GM12892 (cell line): Measurements from ENCODE around the gene DLAT.

ENCODE experiments used
- POLR2A ChIP-seq: IDR thresholded peaks from 2 replicates; pipeline ENCODE4 v1.6.1; 2011; ENCODE audit warnings: low read depth, low read length, control low read depth
- POLR2AphosphoS5 ChIP-seq: IDR thresholded peaks from 2 replicates; pipeline ENCODE4 v1.6.1; 2011; ENCODE audit warnings: low read depth, low read length, control low read depth
- TAF1 ChIP-seq: IDR thresholded peaks from 2 replicates; pipeline ENCODE4 v1.6.1; 2011; ENCODE audit warnings: low read depth, mild to moderate bottlenecking, control low read depth, low read length, borderline replicate concordance

DNA sequence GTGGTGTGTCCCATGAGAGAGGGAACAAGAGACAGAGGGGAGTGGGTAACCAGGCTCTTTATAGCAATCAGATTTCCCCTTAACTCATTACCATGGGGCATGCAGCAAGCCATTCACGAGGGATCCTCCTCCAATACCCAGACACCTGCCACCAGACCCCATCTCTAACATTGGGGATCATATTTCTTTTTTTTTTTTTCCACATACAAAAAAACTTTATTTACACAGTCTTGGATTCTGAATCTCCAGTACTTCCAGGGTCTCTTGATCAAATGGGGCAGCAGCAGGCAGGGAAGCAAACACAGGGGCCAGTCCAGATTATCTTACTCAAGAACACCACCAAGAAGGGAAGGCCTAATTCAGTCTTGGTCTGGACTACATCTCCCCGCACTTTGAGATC is 4.3 kb downstream of the DLAT start:
- no peak for TF ChIP-seq POLR2A
- no peak for TF ChIP-seq POLR2AphosphoS5
- TF ChIP-seq TAF1, result no peak
